Esophagus squamous epithelium (tissue), 4 donors: Measurements from ENCODE around the gene OXCT1.

Source experiments
- POLR2A ChIP-seq, 4 donors: fragments of 450-650 bp; IDR thresholded peaks; one replicate each; pipeline ENCODE4 v1.6.1; 2017; ENCODE audit warnings: antibody characterized with exemption in 4 of 4, mild to moderate bottlenecking in 4 of 4, moderate library complexity in 3 of 4
- TF ChIP-seq, protein P1 (sequence below), 6 experiments: fragments of 450-650 bp in 4 of 6; fragments of 200-600 bp in 2 of 6; sonication (generic) in 2 of 6; IDR thresholded peaks; one replicate each; pipeline ENCODE4 v1.5.1; 2016 to 2019; ENCODE audit warnings: antibody characterized with exemption in 6 of 6, mild to moderate bottlenecking in 4 of 6, moderate library complexity in 4 of 6

DNA sequence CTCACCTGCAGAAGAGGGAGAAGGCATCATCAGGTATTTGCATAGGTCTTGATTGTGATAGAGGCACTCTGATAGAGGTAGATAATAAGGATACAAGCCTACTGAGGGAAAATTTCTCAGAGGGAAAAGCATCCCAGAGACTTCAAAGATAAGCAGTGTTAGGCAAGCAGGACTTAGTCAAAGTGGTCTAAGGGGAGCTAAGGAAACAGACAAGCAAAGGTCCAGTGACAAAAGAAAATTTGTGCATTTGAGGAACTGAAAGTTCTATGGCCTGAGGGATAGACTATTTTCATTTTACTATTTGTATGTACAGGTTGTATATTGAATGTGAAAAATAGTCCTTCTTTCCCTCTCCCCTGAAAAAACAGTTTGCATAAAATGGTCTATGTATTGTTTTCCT lies 27.4 kb downstream of the OXCT1 start:
- TF ChIP-seq, protein P1, sequence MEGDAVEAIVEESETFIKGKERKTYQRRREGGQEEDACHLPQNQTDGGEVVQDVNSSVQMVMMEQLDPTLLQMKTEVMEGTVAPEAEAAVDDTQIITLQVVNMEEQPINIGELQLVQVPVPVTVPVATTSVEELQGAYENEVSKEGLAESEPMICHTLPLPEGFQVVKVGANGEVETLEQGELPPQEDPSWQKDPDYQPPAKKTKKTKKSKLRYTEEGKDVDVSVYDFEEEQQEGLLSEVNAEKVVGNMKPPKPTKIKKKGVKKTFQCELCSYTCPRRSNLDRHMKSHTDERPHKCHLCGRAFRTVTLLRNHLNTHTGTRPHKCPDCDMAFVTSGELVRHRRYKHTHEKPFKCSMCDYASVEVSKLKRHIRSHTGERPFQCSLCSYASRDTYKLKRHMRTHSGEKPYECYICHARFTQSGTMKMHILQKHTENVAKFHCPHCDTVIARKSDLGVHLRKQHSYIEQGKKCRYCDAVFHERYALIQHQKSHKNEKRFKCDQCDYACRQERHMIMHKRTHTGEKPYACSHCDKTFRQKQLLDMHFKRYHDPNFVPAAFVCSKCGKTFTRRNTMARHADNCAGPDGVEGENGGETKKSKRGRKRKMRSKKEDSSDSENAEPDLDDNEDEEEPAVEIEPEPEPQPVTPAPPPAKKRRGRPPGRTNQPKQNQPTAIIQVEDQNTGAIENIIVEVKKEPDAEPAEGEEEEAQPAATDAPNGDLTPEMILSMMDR (IDR thresholded peaks at IDR 0.05), result no peak
- no peak for TF ChIP-seq POLR2A (IDR thresholded peaks at IDR 0.05)
